Amniotic epithelial cell (primary cell): ENCODE measurements around the gene SMOC1.

Source experiments
- DNase-seq: peaks from one replicate; pipeline ENCODE4 v3.0.0-alpha.2; 2010; ENCODE audit warnings: low read depth

Gene SMOC1

GRCh38 chr14:69943084-69943780 lies 64.0 kb downstream of the SMOC1 start:
- no peak for DNase-seq

- DNase-seq: no peak
Measured at GRCh38 chr14:69945347-69945746, 66.1 kb downstream of the SMOC1 start.

GRCh38 chr14:69945912-69946311 lies 66.7 kb downstream of the SMOC1 start:
- DNase-seq: no peak

- no peak for DNase-seq
Measured at GRCh38 chr14:69948351-69948750, 69.1 kb downstream of the SMOC1 start.

GRCh38 chr14:69951263-69951662 lies 72.0 kb downstream of the SMOC1 start:
- DNase-seq: no peak

GRCh38 chr14:69951935-69952334 lies 72.7 kb downstream of the SMOC1 start:
- no peak for DNase-seq

- DNase-seq: no peak
Measured at GRCh38 chr14:69953266-69953915, 74.2 kb downstream of the SMOC1 start.

GRCh38 chr14:69955855-69956845 lies 76.9 kb downstream of the SMOC1 start:
- DNase-seq: no peak

GRCh38 chr14:69956970-69957369 lies 77.8 kb downstream of the SMOC1 start:
- no peak for DNase-seq

GRCh38 chr14:69957986-69958385 lies 78.8 kb downstream of the SMOC1 start:
- DNase-seq: no peak

- DNase-seq: no peak
Measured at GRCh38 chr14:69959136-69959535, 79.9 kb downstream of the SMOC1 start.

GRCh38 chr14:69960296-69960695 lies 81.1 kb downstream of the SMOC1 start:
- DNase-seq: no peak

GRCh38 chr14:69963966-69964365 lies 84.8 kb downstream of the SMOC1 start:
- no peak for DNase-seq

GRCh38 chr14:69964841-69965240 lies 85.6 kb downstream of the SMOC1 start:
- DNase-seq: no peak

GRCh38 chr14:69968132-69968531 lies 88.9 kb downstream of the SMOC1 start:
- no peak for DNase-seq

- DNase-seq: no peak
Measured at GRCh38 chr14:69968681-69969080, 89.5 kb downstream of the SMOC1 start.

- DNase-seq: no peak
Measured at GRCh38 chr14:69972755-69973154, 93.5 kb downstream of the SMOC1 start.

GRCh38 chr14:69973846-69974245 lies 94.6 kb downstream of the SMOC1 start:
- DNase-seq: no peak

GRCh38 chr14:69979882-69980281 lies 100.7 kb downstream of the SMOC1 start:
- no peak for DNase-seq

GRCh38 chr14:69980457-69981425 lies 101.5 kb downstream of the SMOC1 start:
- no peak for DNase-seq

- DNase-seq: no peak
Measured at GRCh38 chr14:69982220-69982839, 103.1 kb downstream of the SMOC1 start.
